Measurements from ENCODE around the gene LYZL2.

DNA sequence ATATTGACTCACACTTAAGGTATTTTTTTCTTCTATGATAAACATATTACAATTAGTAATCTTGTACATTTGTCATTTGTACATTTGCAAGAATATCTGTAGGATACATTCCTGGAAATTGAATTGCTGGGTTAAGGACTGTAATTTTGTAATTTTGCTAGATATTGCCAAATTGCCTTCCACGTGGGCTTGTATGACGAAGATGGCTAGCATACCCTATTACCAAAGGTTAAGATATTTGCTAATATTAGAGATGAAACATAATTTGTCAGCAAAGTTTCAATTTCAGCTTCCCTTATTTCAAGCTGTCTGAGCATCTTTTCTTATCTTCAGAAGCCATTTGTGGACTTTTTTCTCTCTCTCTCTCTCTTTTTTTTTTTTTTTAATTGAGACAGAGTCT is 1.0 kb upstream of the LYZL2 start:
- no peak for TF ChIP-seq POLR2A (IDR thresholded peaks at IDR 0.05; ENCODE audit: low read depth, low read length)
- no peak for TF ChIP-seq POLR2AphosphoS5 (IDR thresholded peaks at IDR 0.05; ENCODE audit: low read depth, low read length)
- TF ChIP-seq TAF1 (IDR thresholded peaks at IDR 0.05; ENCODE audit: borderline replicate concordance, low read depth, low read length): no peak

All from GM12892 (cell line).